Cardiac muscle cell (in vitro differentiated cells and primary cell): Measurements from ENCODE around the gene GLCE. TPM values are rescaled to one million over a fixed set of nuclear protein-coding genes. Genes with fewer than 3 reads are reported as not detected.
"Not testable (repeated sequence)": the region's sequence is repeated elsewhere in the genome, so short reads cannot be mapped to it uniquely, and the experiment has no call there.

Experiments used
- DNase-seq, 2 donors: peaks; one replicate each; pipeline versions ENCODE4 v3.0.0 to v3.0.0-alpha.2; 2010 to 2017; ENCODE audit warnings: low read depth in 1 of 2, low spot score in 1 of 2
- H3K27ac ChIP-seq: fragments of 200-600 bp; sonication (generic); 2 replicates; pipeline ENCODE4 v1.5.1; 2016
- H3K27me3 ChIP-seq: fragments of 200-600 bp; sonication (generic); 2 replicates; pipeline ENCODE4 v1.6.0; 2016; ENCODE audit warnings: control low read depth
- H3K36me3 ChIP-seq: fragments of 200-600 bp; sonication (generic); 2 replicates; pipeline ENCODE4 v1.5.1; 2016; ENCODE audit warnings: control low read depth
- H3K4me1 ChIP-seq: fragments of 200-600 bp; sonication (generic); 2 replicates; pipeline ENCODE4 v1.8.1; 2017; ENCODE audit warnings: low read depth, mild to moderate bottlenecking, mixed run types
- H3K4me3 ChIP-seq: fragments of 200-600 bp; sonication (generic); 2 replicates; pipeline ENCODE4 v1.5.1; 2016; ENCODE audit warnings: mild to moderate bottlenecking
- H3K9me3 ChIP-seq: fragments of 200-600 bp; sonication (generic); 2 replicates; pipeline ENCODE4 v1.5.1; 2017; ENCODE audit warnings: low read depth, mild to moderate bottlenecking, control low read depth
- polyA plus RNA-seq: library from polyadenylated mRNA; unstranded; fragments of >200 nt; fragmentation: Nextera tagmentation; extraction: Ambion mirVana; gene quantifications from 2 replicates; pipeline ENCODE4 v1.2.1, GENCODE V29; 2016
- total RNA-seq: library from RNA; depleted of rRNA; stranded (reverse); fragments of >200 nt; gene quantifications from 2 replicates; pipeline ENCODE4 v1.2.3, GENCODE V29; 2016
- TF ChIP-seq, protein P1 (sequence below): IDR thresholded peaks from 2 replicates; pipeline ENCODE4 v1.5.1; 2012; ENCODE audit warnings: low read depth, mild to moderate bottlenecking, low read length

The GLCE gene
- total and polyA plus RNA-seq, 2 experiments from 2014 or later: 6.1 to 9.3 TPM

DNA sequence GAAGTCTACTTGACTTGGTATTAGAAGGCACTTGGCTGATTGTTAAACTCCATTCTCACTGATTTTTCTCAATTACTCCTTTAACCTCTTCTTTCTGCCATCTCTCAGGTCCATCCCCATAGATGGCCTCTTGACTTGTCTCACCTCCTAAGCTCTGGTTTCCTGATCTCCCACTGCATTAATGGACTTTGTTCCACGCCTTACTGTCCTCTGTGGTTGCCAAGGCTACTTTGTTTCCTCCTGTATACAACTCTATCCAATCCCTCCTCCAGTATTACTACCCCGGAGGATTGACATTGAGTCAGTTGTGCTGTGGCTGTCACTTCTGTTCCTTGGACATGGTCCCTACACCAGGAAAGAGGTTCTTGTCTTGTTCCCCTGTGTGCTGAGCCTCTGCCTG lies 10.6 kb upstream of the GLCE start:
- TF ChIP-seq, protein P1, sequence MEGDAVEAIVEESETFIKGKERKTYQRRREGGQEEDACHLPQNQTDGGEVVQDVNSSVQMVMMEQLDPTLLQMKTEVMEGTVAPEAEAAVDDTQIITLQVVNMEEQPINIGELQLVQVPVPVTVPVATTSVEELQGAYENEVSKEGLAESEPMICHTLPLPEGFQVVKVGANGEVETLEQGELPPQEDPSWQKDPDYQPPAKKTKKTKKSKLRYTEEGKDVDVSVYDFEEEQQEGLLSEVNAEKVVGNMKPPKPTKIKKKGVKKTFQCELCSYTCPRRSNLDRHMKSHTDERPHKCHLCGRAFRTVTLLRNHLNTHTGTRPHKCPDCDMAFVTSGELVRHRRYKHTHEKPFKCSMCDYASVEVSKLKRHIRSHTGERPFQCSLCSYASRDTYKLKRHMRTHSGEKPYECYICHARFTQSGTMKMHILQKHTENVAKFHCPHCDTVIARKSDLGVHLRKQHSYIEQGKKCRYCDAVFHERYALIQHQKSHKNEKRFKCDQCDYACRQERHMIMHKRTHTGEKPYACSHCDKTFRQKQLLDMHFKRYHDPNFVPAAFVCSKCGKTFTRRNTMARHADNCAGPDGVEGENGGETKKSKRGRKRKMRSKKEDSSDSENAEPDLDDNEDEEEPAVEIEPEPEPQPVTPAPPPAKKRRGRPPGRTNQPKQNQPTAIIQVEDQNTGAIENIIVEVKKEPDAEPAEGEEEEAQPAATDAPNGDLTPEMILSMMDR: no peak
- no peaks in the 10 kb centered on the region for H3K36me3 ChIP-seq
- H3K9me3 ChIP-seq: no peaks in the 10 kb centered on the region
- no peaks in the 10 kb centered on the region for H3K4me1 ChIP-seq
- no peak for DNase-seq
- H3K4me3 ChIP-seq: no peak overlapping the region
- H3K27me3 ChIP-seq: no peaks in the 10 kb centered on the region
- no peak overlapping the region for H3K27ac ChIP-seq

GRCh38 chr15:69150336-69150735 lies 10.1 kb upstream of the GLCE start:
- Histone ChIP-seq H3K4me1 (no peaks in the 10 kb centered on the region), H3K27ac (no peak overlapping the region), H3K9me3 (no peaks in the 10 kb centered on the region), H3K36me3 (no peaks in the 10 kb centered on the region), H3K27me3 (no peaks in the 10 kb centered on the region), H3K4me3 (no peak overlapping the region)
- TF ChIP-seq, protein P1: no peak
- no peak for DNase-seq

DNA sequence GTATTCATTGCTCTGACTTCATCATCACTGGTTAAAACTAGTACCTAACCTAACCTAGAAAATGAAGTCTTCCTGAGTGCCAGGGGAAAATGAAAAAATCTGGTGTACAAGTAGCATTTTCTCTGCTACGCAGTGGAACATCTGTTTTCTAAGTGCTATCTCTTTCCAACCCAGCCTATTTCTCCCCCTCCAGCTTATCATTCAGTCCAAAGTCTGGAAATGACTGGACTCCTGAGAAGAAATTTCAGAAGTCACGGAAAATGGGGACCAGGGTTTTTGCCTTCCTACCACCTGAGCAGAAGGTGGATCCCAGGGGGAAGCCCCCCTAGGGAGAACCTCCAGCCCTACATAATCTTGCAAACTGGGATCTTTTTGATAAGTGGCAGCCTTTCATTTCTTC lies 9.6 kb upstream of the GLCE start:
- H3K27me3 ChIP-seq: no peaks in the 10 kb centered on the region
- H3K9me3 ChIP-seq: no peaks in the 10 kb centered on the region
- no peaks in the 10 kb centered on the region for H3K36me3 ChIP-seq
- TF ChIP-seq, protein P1: no peak
- no peak overlapping the region for H3K4me3 ChIP-seq
- H3K4me1 ChIP-seq: no peaks in the 10 kb centered on the region
- no peak overlapping the region for H3K27ac ChIP-seq
- DNase-seq: no peak

- no peaks in the 10 kb centered on the region for H3K27me3 ChIP-seq
- no peak for DNase-seq
- no peaks in the 10 kb centered on the region for H3K4me1 ChIP-seq
- TF ChIP-seq, protein P1: no peak
- H3K27ac ChIP-seq: no peak overlapping the region
- no peak overlapping the region for H3K4me3 ChIP-seq
- H3K36me3 ChIP-seq: no peaks in the 10 kb centered on the region
- no peaks in the 10 kb centered on the region for H3K9me3 ChIP-seq
Observed at GRCh38 chr15:69153046-69153445, 7.4 kb upstream of the GLCE start.

- DNase-seq, H3K27me3 ChIP-seq, H3K36me3 ChIP-seq, H3K4me3 ChIP-seq, H3K4me1 ChIP-seq, H3K9me3 ChIP-seq, H3K27ac ChIP-seq: not testable (repeated sequence)
Observed at GRCh38 chr15:69153587-69153986, 6.8 kb upstream of the GLCE start.

DNA sequence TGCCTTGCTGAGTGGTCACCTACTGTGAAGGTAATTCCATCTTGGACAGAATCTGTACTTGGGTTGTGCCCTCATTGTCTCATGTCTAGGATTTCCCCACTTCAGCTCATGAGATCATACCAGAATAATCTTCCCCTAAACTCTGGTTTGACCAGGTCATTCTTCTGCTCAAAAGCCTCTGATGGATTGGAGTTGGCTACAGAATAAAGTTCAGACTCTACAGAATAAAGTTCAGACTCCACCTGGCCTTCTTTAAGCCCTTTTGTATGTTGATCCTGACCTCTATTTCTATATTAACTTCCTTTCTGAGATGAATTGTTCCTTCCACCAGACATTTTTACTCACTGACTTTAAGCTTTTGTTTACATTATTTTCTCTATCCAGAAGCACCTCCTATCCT lies 6.4 kb upstream of the GLCE start:
- TF ChIP-seq, protein P1: no peak
- Histone ChIP-seq H3K4me1 (no peaks in the 10 kb centered on the region), H3K4me3 (no peak overlapping the region), H3K27me3 (no peaks in the 10 kb centered on the region), H3K27ac (no peak overlapping the region), H3K36me3 (no peaks in the 10 kb centered on the region), H3K9me3 (no peaks in the 10 kb centered on the region)
- DNase-seq: no peak
